H1 (cell line): ENCODE results near the gene UTS2R.

Experiments
- BCL11A ChIP-seq, 2 experiments: IDR thresholded peaks; one replicate each; pipeline ENCODE4 v1.6.1; 2011; ENCODE audit warnings: low read depth in 2 of 2, low read length in 2 of 2, mild to moderate bottlenecking in 2 of 2
- RBBP5 ChIP-seq: IDR thresholded peaks from 2 replicates; pipeline ENCODE4 v1.7.1; 2012; ENCODE audit warnings: low read depth, mild to moderate bottlenecking, inconsistent platforms, low read length, moderate library complexity, borderline replicate concordance
- SP1 ChIP-seq: IDR thresholded peaks from 2 replicates; pipeline ENCODE4 v1.6.1; 2011; ENCODE audit warnings: low read depth, low read length
- TAF1 ChIP-seq: IDR thresholded peaks from 2 replicates; pipeline ENCODE4 v1.6.1; 2011; ENCODE audit warnings: mild to moderate bottlenecking, low read depth, low read length
- TF ChIP-seq, protein P1 (sequence below), 3 experiments: IDR thresholded peaks; 1 replicate in 2 of 3; 2 replicates in 1 of 3; pipeline versions ENCODE4 v1.5.1 to v1.6.1; 2011; ENCODE audit warnings: low read length in 3 of 3, mild to moderate bottlenecking in 3 of 3, inconsistent platforms in 2 of 3, low read depth in 1 of 3, moderate library complexity in 1 of 3; ENCODE audit not compliant: insufficient read depth in 1 of 3; ENCODE audit errors: control extremely low read depth in 1 of 3

DNA sequence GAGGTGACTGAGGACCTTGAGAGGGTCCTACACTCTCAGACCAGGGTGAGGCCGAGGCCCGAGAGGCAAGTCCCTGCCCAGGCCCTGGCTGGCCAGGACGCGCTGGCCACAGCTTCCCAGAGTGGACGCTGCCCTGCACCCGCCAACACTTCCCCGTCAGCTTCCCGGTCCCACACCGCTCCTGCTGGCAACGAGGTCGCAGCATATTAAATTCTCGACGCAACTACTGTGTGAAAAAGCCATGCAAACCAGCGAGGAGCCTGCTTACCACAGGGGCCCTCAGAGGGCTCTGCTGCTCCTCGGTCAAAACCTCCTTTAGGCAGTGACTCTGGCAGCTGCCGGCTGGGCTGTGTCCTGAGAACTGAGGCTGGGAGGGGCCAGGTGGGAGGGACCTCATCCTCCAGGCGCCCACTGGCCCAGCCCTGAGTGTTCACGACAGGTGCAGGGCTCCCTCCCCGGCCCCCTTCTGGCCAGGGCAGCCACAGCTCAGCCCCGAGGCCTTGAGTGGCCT lies 14.7 kb upstream of the UTS2R start:
- TF ChIP-seq, protein P1, sequence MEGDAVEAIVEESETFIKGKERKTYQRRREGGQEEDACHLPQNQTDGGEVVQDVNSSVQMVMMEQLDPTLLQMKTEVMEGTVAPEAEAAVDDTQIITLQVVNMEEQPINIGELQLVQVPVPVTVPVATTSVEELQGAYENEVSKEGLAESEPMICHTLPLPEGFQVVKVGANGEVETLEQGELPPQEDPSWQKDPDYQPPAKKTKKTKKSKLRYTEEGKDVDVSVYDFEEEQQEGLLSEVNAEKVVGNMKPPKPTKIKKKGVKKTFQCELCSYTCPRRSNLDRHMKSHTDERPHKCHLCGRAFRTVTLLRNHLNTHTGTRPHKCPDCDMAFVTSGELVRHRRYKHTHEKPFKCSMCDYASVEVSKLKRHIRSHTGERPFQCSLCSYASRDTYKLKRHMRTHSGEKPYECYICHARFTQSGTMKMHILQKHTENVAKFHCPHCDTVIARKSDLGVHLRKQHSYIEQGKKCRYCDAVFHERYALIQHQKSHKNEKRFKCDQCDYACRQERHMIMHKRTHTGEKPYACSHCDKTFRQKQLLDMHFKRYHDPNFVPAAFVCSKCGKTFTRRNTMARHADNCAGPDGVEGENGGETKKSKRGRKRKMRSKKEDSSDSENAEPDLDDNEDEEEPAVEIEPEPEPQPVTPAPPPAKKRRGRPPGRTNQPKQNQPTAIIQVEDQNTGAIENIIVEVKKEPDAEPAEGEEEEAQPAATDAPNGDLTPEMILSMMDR (IDR thresholded peaks at IDR 0.05; ENCODE audit: control extremely low read depth in 1 of 3, insufficient read depth in 1 of 3, low read depth in 1 of 3, low read length in 3 of 3): peak in 1 of 3 experiments; percentile 6; a peak in 1 of 4 replicates
- TF ChIP-seq SP1 (no peak), TAF1 (no peak), BCL11A (IDR thresholded peaks at IDR 0.05; ENCODE audit: low read depth in 2 of 2, low read length in 2 of 2) (no peak), RBBP5 (no peak)
